B cell (primary cell): ENCODE results near the gene GNG7. TPM values are rescaled to one million over a fixed set of nuclear protein-coding genes. Genes with fewer than 3 reads are reported as not detected.

Source experiments
- ATAC-seq: fragments of 200-7000 bp; cut with Tn5 transposase; one replicate; pipeline ENCODE4 v1.10.0; 2021; ENCODE audit warnings: low read depth, mild to moderate bottlenecking, moderate number of reproducible peaks, moderate library complexity
- CTCF ChIA-PET: fragments of 350-600 bp; sonication (Branson Sonifier 250); formaldehyde crosslinking; loops from one replicate; lab custom pipeline; 2021; ENCODE audit warnings: antibody characterized with exemption, inconsistent platforms; lab: Charles Lee
- POLR2A ChIA-PET: fragments of 350-600 bp; sonication (Branson Sonifier 250); formaldehyde crosslinking; loops from one replicate; lab custom pipeline; 2021; ENCODE audit warnings: antibody characterized with exemption; lab: Charles Lee
- DNase-seq: peaks from one replicate; pipeline ENCODE4 v3.0.0; 2013
- H2AFZ ChIP-seq: 2 replicates; pipeline ENCODE4 v1.6.1; 2012; ENCODE audit warnings: mild to moderate bottlenecking, low read depth, low read length; ENCODE audit not compliant: insufficient read depth, poor library complexity, severe bottlenecking
- H3K27ac ChIP-seq, 2 donors: 1 replicate in 1 of 2; 2 replicates in 1 of 2; pipeline ENCODE4 v1.5.1; 2012 to 2013; ENCODE audit warnings: low read length in 2 of 2, mild to moderate bottlenecking in 2 of 2, moderate library complexity in 1 of 2
- H3K27me3 ChIP-seq, 4 experiments: fragments of 200-600 bp in 1 of 4; sonication (generic) in 1 of 4; replicated peaks in 1 of 4; 1 replicate in 2 of 4; 2 replicates in 2 of 4; pipeline versions ENCODE4 v1.6.1 to v1.7.0; 2013 to 2016; ENCODE audit warnings: low read length in 3 of 4, mild to moderate bottlenecking in 2 of 4, mixed read lengths in 1 of 4, moderate library complexity in 1 of 4; ENCODE audit not compliant: insufficient read depth in 4 of 4, control insufficient read depth in 3 of 4; ENCODE audit errors: control extremely low read depth in 1 of 4
- H3K36me3 ChIP-seq, 2 experiments: replicated peaks in 1 of 2; 1 replicate in 1 of 2; 2 replicates in 1 of 2; pipeline versions ENCODE4 v1.6.1 to v1.7.1; 2013; ENCODE audit warnings: low read length in 1 of 2; ENCODE audit not compliant: insufficient read depth in 2 of 2, control insufficient read depth in 1 of 2; ENCODE audit errors: control extremely low read depth in 1 of 2, extremely low read depth in 1 of 2
- H3K4me1 ChIP-seq, 2 donors: fragments of 200-600 bp in 1 of 2; sonication (generic) in 1 of 2; 1 replicate in 1 of 2; 2 replicates in 1 of 2; pipeline versions ENCODE4 v1.5.1 to v1.6.1; 2013 to 2017; ENCODE audit warnings: low read length in 2 of 2; ENCODE audit not compliant: control insufficient read depth in 2 of 2, insufficient read depth in 2 of 2
- H3K4me2 ChIP-seq: replicated peaks from 2 replicates; pipeline ENCODE3; 2012; ENCODE audit warnings: mild to moderate bottlenecking, low read depth, low read length; ENCODE audit not compliant: poor library complexity, severe bottlenecking
- H3K4me3 ChIP-seq, 5 experiments: fragments of 200-600 bp in 1 of 5; sonication (generic) in 1 of 5; 1 replicate in 3 of 5; 2 replicates in 2 of 5; pipeline versions ENCODE4 v1.5.1 to v1.7.0; 2011 to 2016; ENCODE audit warnings: low read length in 4 of 5, mild to moderate bottlenecking in 4 of 5, low read depth in 2 of 5, control low read depth in 1 of 5, moderate library complexity in 1 of 5; ENCODE audit not compliant: insufficient read depth in 1 of 5; ENCODE audit errors: control extremely low read depth in 1 of 5, extremely low read depth in 1 of 5
- H3K79me2 ChIP-seq: fragments of 200-600 bp; sonication (generic); one replicate; pipeline ENCODE4 v1.6.0; 2016; ENCODE audit warnings: low read length; ENCODE audit not compliant: control insufficient read depth, insufficient read depth
- H3K9ac ChIP-seq: fragments of 200-600 bp; sonication (generic); 2 replicates; pipeline ENCODE4 v1.6.1; 2017; ENCODE audit warnings: mild to moderate bottlenecking, low read length, moderate library complexity
- H3K9me3 ChIP-seq, 3 donors: one replicate each; pipeline versions ENCODE4 v1.6.1 to v1.7.1; 2013; ENCODE audit warnings: low read length in 2 of 3; ENCODE audit not compliant: control insufficient read depth in 2 of 3, insufficient read depth in 1 of 3; ENCODE audit errors: control extremely low read depth in 1 of 3
- H4K20me1 ChIP-seq: 2 replicates; pipeline ENCODE4 v1.6.0; 2012; ENCODE audit warnings: mild to moderate bottlenecking, low read length; ENCODE audit not compliant: insufficient read depth, control insufficient read depth, poor library complexity, severe bottlenecking
- H3K27ac Mint-ChIP-seq: one replicate; pipeline ENCODE4 v1.8.0; 2021; ENCODE audit warnings: mixed read lengths
- H3K27me3 Mint-ChIP-seq: one replicate; pipeline ENCODE4 v1.8.0; 2021; ENCODE audit warnings: mixed read lengths
- H3K4me1 Mint-ChIP-seq: one replicate; pipeline ENCODE4 v1.8.0; 2021; ENCODE audit warnings: mixed read lengths
- H3K4me3 Mint-ChIP-seq: one replicate; pipeline ENCODE4 v1.8.0; 2021; ENCODE audit warnings: mixed read lengths
- H3K9me3 Mint-ChIP-seq: one replicate; pipeline ENCODE4 v1.8.0; 2022; ENCODE audit warnings: mixed read lengths; ENCODE audit not compliant: insufficient read depth
- EZH2 ChIP-seq: IDR thresholded peaks from 2 replicates; pipeline ENCODE4 v1.6.1; 2012; ENCODE audit warnings: borderline replicate concordance, low read depth, mild to moderate bottlenecking, moderate library complexity, low read length; ENCODE audit not compliant: insufficient read depth, poor library complexity, severe bottlenecking
- WGBS: methylation state at CpG from one replicate; pipeline ENCODE4 v1.1.5; 2013; ENCODE audit warnings: missing lambda C conversion rate; ENCODE audit not compliant: insufficient coverage; 5-methylcytosine and 5-hydroxymethylcytosine counted together
- intact Hi-C: fragments of 100-400 bp; cut with micrococcal nuclease; formaldehyde crosslinking; loops from one replicate; pipeline ENCODE4 v1.10.0; 2022
- polyA plus RNA-seq: library from polyadenylated mRNA; depleted of rRNA; stranded (reverse); fragments of >200 nt; gene quantifications from 2 replicates; pipeline ENCODE4 v1.2.3, GENCODE V29; 2012
- total RNA-seq, 2 donors: library from RNA; stranded (reverse); fragments of 120-200 nt in 1 of 2; gene quantifications; 1 replicate in 1 of 2; 2 replicates in 1 of 2; pipeline versions ENCODE4 v1.2.3 to v1.2.4, GENCODE V29; 2013 to 2022
- TF ChIP-seq, protein P1 (sequence below): fragments of 200-600 bp; IDR thresholded peaks from one replicate; pipeline ENCODE4 v1.8.0; 2022; ENCODE audit warnings: antibody characterized with exemption, mild to moderate bottlenecking

The GNG7 gene
- total and polyA plus RNA-seq, 2 donors (not counting 1 experiment from before 2014, with no cell fraction given) = 76.3 to 153 TPM

DNA sequence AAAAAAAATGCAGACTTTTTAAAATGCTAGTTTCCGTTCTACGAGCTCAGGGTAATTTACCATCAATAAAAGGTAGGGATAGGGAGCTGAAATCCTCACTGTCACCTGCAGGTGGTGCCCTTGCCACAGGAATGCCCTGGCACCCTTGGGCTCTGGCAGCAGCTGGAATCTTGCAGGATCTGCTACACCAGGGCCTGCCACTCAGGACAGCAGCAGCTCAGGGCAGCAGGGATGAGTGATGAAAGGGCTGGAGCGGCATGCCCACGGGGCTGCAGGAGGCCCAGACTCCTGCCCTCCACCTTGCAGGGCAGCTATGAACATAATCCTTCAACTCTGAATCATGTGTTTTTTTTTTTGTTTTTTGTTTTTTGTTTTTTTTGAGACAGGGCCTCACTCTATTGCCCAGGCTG lies 54.0 kb downstream of the GNG7 start:
- peak overlapping the region; percentile 50 for H3K27ac Mint-ChIP-seq
- 67% methylated on average over 2 of the region's 4 CpGs for WGBS
- H3K9me3 Mint-ChIP-seq = no peaks in the 10 kb centered on the region
- peaks cover 81% of the 10 kb centered on the region for H4K20me1 ChIP-seq
- H3K9me3 ChIP-seq = no peaks in the 10 kb centered on the region
- peak; percentile 87 for DNase-seq
- H3K27ac ChIP-seq = no peak overlapping the region
- H3K4me1 Mint-ChIP-seq = peaks cover 47% of the 10 kb centered on the region
- peak overlapping the region; percentile 10 for H3K4me2 ChIP-seq
- H3K4me3 ChIP-seq = no peak overlapping the region
- peaks cover 79% of the 10 kb centered on the region for H3K79me2 ChIP-seq
- H3K9ac ChIP-seq = no peak overlapping the region
- TF ChIP-seq EZH2 = no peak
- TF ChIP-seq, protein P1, sequence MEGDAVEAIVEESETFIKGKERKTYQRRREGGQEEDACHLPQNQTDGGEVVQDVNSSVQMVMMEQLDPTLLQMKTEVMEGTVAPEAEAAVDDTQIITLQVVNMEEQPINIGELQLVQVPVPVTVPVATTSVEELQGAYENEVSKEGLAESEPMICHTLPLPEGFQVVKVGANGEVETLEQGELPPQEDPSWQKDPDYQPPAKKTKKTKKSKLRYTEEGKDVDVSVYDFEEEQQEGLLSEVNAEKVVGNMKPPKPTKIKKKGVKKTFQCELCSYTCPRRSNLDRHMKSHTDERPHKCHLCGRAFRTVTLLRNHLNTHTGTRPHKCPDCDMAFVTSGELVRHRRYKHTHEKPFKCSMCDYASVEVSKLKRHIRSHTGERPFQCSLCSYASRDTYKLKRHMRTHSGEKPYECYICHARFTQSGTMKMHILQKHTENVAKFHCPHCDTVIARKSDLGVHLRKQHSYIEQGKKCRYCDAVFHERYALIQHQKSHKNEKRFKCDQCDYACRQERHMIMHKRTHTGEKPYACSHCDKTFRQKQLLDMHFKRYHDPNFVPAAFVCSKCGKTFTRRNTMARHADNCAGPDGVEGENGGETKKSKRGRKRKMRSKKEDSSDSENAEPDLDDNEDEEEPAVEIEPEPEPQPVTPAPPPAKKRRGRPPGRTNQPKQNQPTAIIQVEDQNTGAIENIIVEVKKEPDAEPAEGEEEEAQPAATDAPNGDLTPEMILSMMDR = peak; percentile 93
- no peak overlapping the region for H3K4me3 Mint-ChIP-seq
- H3K4me1 ChIP-seq = peaks cover 8 to 38% of the 10 kb centered on the region in 2 donors
- no peak overlapping the region for H2AFZ ChIP-seq
- no peaks in the 10 kb centered on the region for H3K27me3 ChIP-seq
- intact Hi-C loops = loop anchor here (1.0 to 2.0 kb wide), 4 partner anchors 14 to 224 kb away; partner anchors contain the start of gene SGTA
- no peaks in the 10 kb centered on the region for H3K27me3 Mint-ChIP-seq
- peak; percentile 81 for ATAC-seq
- ChIA-PET POLR2A (interaction anchor here (0.6 to 2.8 kb wide), 8 partner anchors 14 to 172 kb away, joined by 3 to 19 read pairs (median 4); partner anchors contain the start of gene GADD45B), CTCF (interaction anchor here (0.6 to 3.5 kb wide), 73 partner anchors 9 to 1311 kb away, joined by 3 to 156 read pairs (median 5); partner anchors contain the start of genes GADD45B, GNG7, LMNB2 and SGTA)
- peaks cover 4 to 32% of the 10 kb centered on the region in 2 experiments for H3K36me3 ChIP-seq

GRCh38 chr19:2648099-2648498 lies 54.4 kb downstream of the GNG7 start:
- WGBS = 51% methylated on average over 3 of the region's 5 CpGs
- H3K4me3 ChIP-seq = no peak overlapping the region
- peaks cover 4 to 31% of the 10 kb centered on the region in 2 experiments for H3K36me3 ChIP-seq
- DNase-seq = no peak
- H3K79me2 ChIP-seq = peaks cover 78% of the 10 kb centered on the region
- no peak overlapping the region for H3K27ac Mint-ChIP-seq
- no peaks in the 10 kb centered on the region for H3K27me3 ChIP-seq
- no peaks in the 10 kb centered on the region for H3K9me3 Mint-ChIP-seq
- ChIA-PET POLR2A (interaction anchor here (0.6 to 2.8 kb wide), 7 partner anchors 14 to 172 kb away, joined by 3 to 19 read pairs (median 4); partner anchors contain the start of gene GADD45B), CTCF (interaction anchor here (0.6 to 3.5 kb wide), 70 partner anchors 9 to 1310 kb away, joined by 3 to 156 read pairs (median 5); partner anchors contain the start of genes GADD45B, GNG7, LMNB2 and SGTA)
- peak overlapping the region; percentile 10 for H3K4me2 ChIP-seq
- peaks cover 8 to 33% of the 10 kb centered on the region in 2 donors for H3K4me1 ChIP-seq
- H3K4me3 Mint-ChIP-seq = no peak overlapping the region
- no peak overlapping the region for H2AFZ ChIP-seq
- H3K4me1 Mint-ChIP-seq = peaks cover 43% of the 10 kb centered on the region
- peak; percentile 18 for ATAC-seq
- H4K20me1 ChIP-seq = peaks cover 81% of the 10 kb centered on the region
- no peaks in the 10 kb centered on the region for H3K9me3 ChIP-seq
- H3K27me3 Mint-ChIP-seq = no peaks in the 10 kb centered on the region
- H3K27ac ChIP-seq = no peak overlapping the region
- intact Hi-C loops = loop anchor here (1.0 to 2.0 kb wide), 4 partner anchors 15 to 224 kb away; partner anchors contain the start of gene SGTA
- TF ChIP-seq EZH2 = no peak
- TF ChIP-seq, protein P1 = no peak
- H3K9ac ChIP-seq = no peak overlapping the region
